K562 (cell line): ENCODE measurements around the gene WFIKKN1. TPM values are rescaled to one million over a fixed set of nuclear protein-coding genes. Genes with fewer than 3 reads are reported as not detected.
A peak's percentile ranks its signal among the peaks of the same experiment; 100 is the strongest.

Experiments
- ARHGAP35 ChIP-seq: fragments of 450-650 bp; IDR thresholded peaks from 2 replicates; pipeline ENCODE4 v1.6.1; 2018; ENCODE audit not compliant: partially characterized antibody
- CAMTA2 ChIP-seq: fragments of 250-450 bp; sonication (Bioruptor Pico); conservative IDR thresholded peaks from 2 replicates; pipeline ENCODE4 v1.5.1; 2022
- CEBPB ChIP-seq: fragments of 450-650 bp; IDR thresholded peaks from 2 replicates; pipeline ENCODE4 v1.6.1; 2016; ENCODE audit warnings: missing genetic modification characterization, missing compliant biosample characterization
- NFE2L1 ChIP-seq: fragments of 450-650 bp; IDR thresholded peaks from 2 replicates; pipeline ENCODE4 v1.6.1; 2016; ENCODE audit warnings: missing genetic modification characterization, low read depth, mild to moderate bottlenecking, missing compliant biosample characterization, moderate library complexity, borderline replicate concordance
- POLR3A ChIP-seq: IDR thresholded peaks from 2 replicates; pipeline ENCODE4 v1.6.1; 2011; ENCODE audit warnings: borderline replicate concordance, mild to moderate bottlenecking, moderate library complexity; ENCODE audit not compliant: insufficient read length, insufficient read depth; ENCODE audit errors: extremely low read depth
- POLR3G ChIP-seq: IDR thresholded peaks from 2 replicates; pipeline ENCODE4 v1.6.1; 2011; ENCODE audit not compliant: insufficient read length, insufficient replicate concordance; ENCODE audit errors: extremely low read depth
- PTBP1 ChIP-seq: fragments of 200-400 bp; formaldehyde crosslinking; IDR thresholded peaks from 2 replicates; pipeline ENCODE4 v1.6.1; 2017; ENCODE audit warnings: low read depth, low read length
- PTTG1 ChIP-seq: fragments of 450-650 bp; IDR thresholded peaks from 2 replicates; pipeline ENCODE4 v1.6.1; 2016; ENCODE audit warnings: low read depth, mild to moderate bottlenecking, missing genetic modification characterization, missing compliant biosample characterization
- TBL1XR1 ChIP-seq, 2 experiments: IDR thresholded peaks; 2 replicates each; pipeline ENCODE4 v1.6.1; 2012; ENCODE audit warnings: improper control_type of control experiment in 2 of 2, low read length in 2 of 2, mild to moderate bottlenecking in 1 of 2
- TCFL5 ChIP-seq: fragments of 250-450 bp; sonication (Bioruptor Pico); conservative IDR thresholded peaks from 2 replicates; pipeline ENCODE4 v1.6.1; 2021; ENCODE audit warnings: mild to moderate bottlenecking, moderate library complexity, matching md5 sums
- ZBTB17 ChIP-seq: fragments of 450-650 bp; formaldehyde crosslinking; IDR thresholded peaks from 2 replicates; pipeline ENCODE4 v1.4.0; 2020; ENCODE audit warnings: mild to moderate bottlenecking
- ZNF134 ChIP-seq: fragments of 250-450 bp; sonication (Bioruptor Pico); conservative IDR thresholded peaks from 2 replicates; pipeline ENCODE4 v1.4.0; 2020
- polyA plus RNA-seq, 8 experiments: library from polyadenylated mRNA; depleted of rRNA in 4 of 8; stranded (reverse) in 5 of 8; unstranded in 3 of 8; fragments of >200 nt; fragmentation: Nextera tagmentation in 2 of 8; fragmentation: Illumina TruSeq in 1 of 8; extraction: Ambion mirVana in 2 of 8; extraction: Trizol in 1 of 8; gene quantifications; 2 replicates each; pipeline versions ENCODE4 v1.2.1 to v1.2.3, GENCODE V29; 2011 to 2014; ENCODE audit warnings: inconsistent platforms in 1 of 8, missing spikeins in 1 of 8
- total RNA-seq, 7 experiments: library from RNA; depleted of rRNA in 6 of 7; stranded (reverse); fragments of >200 nt in 6 of 7; fragmentation: Illumina TruSeq in 2 of 7; extraction: Trizol in 2 of 7; gene quantifications; 2 replicates each; pipeline versions ENCODE4 v1.2.1 to v1.2.3, GENCODE V29; 2011 to 2021; ENCODE audit warnings: low replicate concordance in 1 of 7
- TF ChIP-seq, protein P1 (sequence below): IDR thresholded peaks from 3 replicates; pipeline ENCODE4 v1.6.1; 2011; ENCODE audit warnings: borderline replicate concordance, mild to moderate bottlenecking; ENCODE audit not compliant: insufficient read length, insufficient read depth
- TF ChIP-seq, protein P2 (sequence below): fragments of 250-450 bp; sonication (Bioruptor Pico); IDR thresholded peaks from 2 replicates; pipeline ENCODE4 v1.5.0; 2020; ENCODE audit warnings: mild to moderate bottlenecking
- TF ChIP-seq, protein P3 (sequence below): fragments of 150-350 bp; conservative IDR thresholded peaks from 2 replicates; pipeline ENCODE4 v1.6.1; 2014; ENCODE audit warnings: low read length
- TF ChIP-seq, protein P4 (sequence below): fragments of 450-650 bp; conservative IDR thresholded peaks from 2 replicates; pipeline ENCODE4 v1.6.1; 2016; ENCODE audit warnings: missing genetic modification characterization, low read depth, mild to moderate bottlenecking, missing compliant biosample characterization, moderate library complexity
- TF ChIP-seq, protein P5 (sequence below): fragments of 250-450 bp; sonication (Bioruptor Pico); IDR thresholded peaks from 2 replicates; pipeline ENCODE4 v1.8.0; 2021; ENCODE audit warnings: moderate library complexity, mild to moderate bottlenecking, inconsistent platforms

WFIKKN1 gene
- total and polyA plus RNA-seq, 9 of the 15 experiments (the other 6 are each of a cell fraction or from before 2014, with no cell fraction given), result 0.14 to 1.1 (median 0.50) TPM; not detected in 4

DNA sequence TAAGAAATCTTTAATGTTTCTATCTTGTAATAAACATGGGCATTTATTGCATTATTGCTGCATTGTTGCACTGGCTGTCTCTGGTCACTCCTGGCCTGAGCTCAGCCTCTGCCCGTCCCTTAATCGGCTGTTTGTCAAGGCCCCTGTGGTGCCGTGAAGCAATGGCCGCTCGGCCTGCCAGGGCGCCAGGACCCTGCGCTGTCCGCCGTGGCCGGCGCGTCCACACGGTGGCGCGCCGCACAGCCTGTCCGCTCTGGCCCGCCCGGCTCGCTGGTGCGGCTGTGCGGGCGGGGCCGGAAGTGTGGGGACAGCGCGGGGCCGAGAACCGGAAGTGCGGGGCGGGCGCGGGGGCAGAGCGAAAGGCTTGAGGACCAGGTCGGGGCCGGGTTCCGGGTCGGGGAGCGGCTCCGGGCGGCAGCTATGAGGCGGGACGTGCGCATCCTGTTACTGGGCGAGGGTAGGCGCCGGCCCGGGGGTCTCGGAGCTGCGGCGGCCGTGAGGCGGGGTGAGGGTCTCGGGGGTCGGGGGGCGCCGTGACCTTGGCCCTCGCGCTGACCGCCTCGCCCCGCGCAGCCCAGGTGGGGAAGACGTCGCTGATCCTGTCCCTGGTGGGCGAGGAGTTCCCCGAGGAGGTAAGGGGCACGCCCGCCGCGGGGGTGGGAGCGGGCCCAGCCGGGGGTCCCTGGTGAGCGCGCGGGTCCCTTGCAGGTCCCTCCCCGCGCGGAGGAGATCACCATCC, 37.2 kb downstream of the WFIKKN1 start, which contains the start of gene RHOT2 (continued):
- TF ChIP-seq PTTG1 (tag), result no peak
- no peak for TF ChIP-seq PTBP1
- peak in 1 of 2 experiments; percentile 57; a peak in 1 of 4 replicates for TF ChIP-seq TBL1XR1 (IDR thresholded peaks at IDR 0.05; ENCODE audit: low read length in 2 of 2)
- no peak for TF ChIP-seq TCFL5 (CRISPR knock-in tag)
- TF ChIP-seq CEBPB (tag), result peak; percentile 69
- TF ChIP-seq, protein P1, sequence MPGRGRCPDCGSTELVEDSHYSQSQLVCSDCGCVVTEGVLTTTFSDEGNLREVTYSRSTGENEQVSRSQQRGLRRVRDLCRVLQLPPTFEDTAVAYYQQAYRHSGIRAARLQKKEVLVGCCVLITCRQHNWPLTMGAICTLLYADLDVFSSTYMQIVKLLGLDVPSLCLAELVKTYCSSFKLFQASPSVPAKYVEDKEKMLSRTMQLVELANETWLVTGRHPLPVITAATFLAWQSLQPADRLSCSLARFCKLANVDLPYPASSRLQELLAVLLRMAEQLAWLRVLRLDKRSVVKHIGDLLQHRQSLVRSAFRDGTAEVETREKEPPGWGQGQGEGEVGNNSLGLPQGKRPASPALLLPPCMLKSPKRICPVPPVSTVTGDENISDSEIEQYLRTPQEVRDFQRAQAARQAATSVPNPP, result no peak
- no peak for TF ChIP-seq NFE2L1 (tag)
- TF ChIP-seq ZNF134 (CRISPR knock-in tag), result no peak
- TF ChIP-seq POLR3G, result no peak
- no peak for TF ChIP-seq ARHGAP35
- TF ChIP-seq, protein P2, sequence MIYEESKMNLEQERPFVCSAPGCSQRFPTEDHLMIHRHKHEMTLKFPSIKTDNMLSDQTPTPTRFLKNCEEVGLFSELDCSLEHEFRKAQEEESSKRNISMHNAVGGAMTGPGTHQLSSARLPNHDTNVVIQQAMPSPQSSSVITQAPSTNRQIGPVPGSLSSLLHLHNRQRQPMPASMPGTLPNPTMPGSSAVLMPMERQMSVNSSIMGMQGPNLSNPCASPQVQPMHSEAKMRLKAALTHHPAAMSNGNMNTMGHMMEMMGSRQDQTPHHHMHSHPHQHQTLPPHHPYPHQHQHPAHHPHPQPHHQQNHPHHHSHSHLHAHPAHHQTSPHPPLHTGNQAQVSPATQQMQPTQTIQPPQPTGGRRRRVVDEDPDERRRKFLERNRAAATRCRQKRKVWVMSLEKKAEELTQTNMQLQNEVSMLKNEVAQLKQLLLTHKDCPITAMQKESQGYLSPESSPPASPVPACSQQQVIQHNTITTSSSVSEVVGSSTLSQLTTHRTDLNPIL (CRISPR knock-in tag), result no peak
- 0 out of 2 replicates have a peak, but pooled peaks have one; percentile 45 for TF ChIP-seq ZBTB17 (CRISPR knock-in tag)
- no peak for TF ChIP-seq CAMTA2 (CRISPR knock-in tag)
- no peak for TF ChIP-seq POLR3A
- TF ChIP-seq, protein P3, sequence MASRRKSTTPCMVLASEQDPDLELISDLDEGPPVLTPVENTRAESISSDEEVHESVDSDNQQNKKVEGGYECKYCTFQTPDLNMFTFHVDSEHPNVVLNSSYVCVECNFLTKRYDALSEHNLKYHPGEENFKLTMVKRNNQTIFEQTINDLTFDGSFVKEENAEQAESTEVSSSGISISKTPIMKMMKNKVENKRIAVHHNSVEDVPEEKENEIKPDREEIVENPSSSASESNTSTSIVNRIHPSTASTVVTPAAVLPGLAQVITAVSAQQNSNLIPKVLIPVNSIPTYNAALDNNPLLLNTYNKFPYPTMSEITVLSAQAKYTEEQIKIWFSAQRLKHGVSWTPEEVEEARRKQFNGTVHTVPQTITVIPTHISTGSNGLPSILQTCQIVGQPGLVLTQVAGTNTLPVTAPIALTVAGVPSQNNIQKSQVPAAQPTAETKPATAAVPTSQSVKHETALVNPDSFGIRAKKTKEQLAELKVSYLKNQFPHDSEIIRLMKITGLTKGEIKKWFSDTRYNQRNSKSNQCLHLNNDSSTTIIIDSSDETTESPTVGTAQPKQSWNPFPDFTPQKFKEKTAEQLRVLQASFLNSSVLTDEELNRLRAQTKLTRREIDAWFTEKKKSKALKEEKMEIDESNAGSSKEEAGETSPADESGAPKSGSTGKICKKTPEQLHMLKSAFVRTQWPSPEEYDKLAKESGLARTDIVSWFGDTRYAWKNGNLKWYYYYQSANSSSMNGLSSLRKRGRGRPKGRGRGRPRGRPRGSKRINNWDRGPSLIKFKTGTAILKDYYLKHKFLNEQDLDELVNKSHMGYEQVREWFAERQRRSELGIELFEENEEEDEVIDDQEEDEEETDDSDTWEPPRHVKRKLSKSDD, result peak; percentile 88
- TF ChIP-seq, protein P4, sequence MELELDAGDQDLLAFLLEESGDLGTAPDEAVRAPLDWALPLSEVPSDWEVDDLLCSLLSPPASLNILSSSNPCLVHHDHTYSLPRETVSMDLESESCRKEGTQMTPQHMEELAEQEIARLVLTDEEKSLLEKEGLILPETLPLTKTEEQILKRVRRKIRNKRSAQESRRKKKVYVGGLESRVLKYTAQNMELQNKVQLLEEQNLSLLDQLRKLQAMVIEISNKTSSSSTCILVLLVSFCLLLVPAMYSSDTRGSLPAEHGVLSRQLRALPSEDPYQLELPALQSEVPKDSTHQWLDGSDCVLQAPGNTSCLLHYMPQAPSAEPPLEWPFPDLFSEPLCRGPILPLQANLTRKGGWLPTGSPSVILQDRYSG (tag), result no peak
- TF ChIP-seq, protein P5, sequence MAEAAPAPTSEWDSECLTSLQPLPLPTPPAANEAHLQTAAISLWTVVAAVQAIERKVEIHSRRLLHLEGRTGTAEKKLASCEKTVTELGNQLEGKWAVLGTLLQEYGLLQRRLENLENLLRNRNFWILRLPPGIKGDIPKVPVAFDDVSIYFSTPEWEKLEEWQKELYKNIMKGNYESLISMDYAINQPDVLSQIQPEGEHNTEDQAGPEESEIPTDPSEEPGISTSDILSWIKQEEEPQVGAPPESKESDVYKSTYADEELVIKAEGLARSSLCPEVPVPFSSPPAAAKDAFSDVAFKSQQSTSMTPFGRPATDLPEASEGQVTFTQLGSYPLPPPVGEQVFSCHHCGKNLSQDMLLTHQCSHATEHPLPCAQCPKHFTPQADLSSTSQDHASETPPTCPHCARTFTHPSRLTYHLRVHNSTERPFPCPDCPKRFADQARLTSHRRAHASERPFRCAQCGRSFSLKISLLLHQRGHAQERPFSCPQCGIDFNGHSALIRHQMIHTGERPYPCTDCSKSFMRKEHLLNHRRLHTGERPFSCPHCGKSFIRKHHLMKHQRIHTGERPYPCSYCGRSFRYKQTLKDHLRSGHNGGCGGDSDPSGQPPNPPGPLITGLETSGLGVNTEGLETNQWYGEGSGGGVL (CRISPR knock-in tag), result no peak
